Body of pancreas (tissue), 4 donors: ENCODE results near the gene SP6. TPM values are rescaled to one million over a fixed set of nuclear protein-coding genes. Genes with fewer than 3 reads are reported as not detected.

Experiments used
- ATAC-seq: fragments of 150-250 bp; one replicate; pipeline ENCODE4 v1.9.1; 2016
- DNase-seq, 4 donors: peaks; one replicate each; pipeline ENCODE4 v3.0.0-alpha.2; 2019
- H3K27ac ChIP-seq, 4 donors: fragments of 200-600 bp; sonication (generic); 1 replicate in 3 of 4; 2 replicates in 1 of 4; pipeline versions ENCODE4 v1.5.1 to v1.6.1; 2016 to 2019; ENCODE audit warnings: mild to moderate bottlenecking in 1 of 4, mixed read lengths in 1 of 4, moderate library complexity in 1 of 4
- H3K27me3 ChIP-seq, 2 donors: fragments of 200-600 bp; sonication (generic); one replicate each; pipeline ENCODE4 v1.6.0; 2016; ENCODE audit warnings: mild to moderate bottlenecking in 1 of 2
- H3K36me3 ChIP-seq, 2 donors: fragments of 200-600 bp; sonication (generic); replicated peaks in 1 of 2; 2 replicates each; pipeline ENCODE4 v1.5.1; 2016; ENCODE audit warnings: low read depth in 2 of 2; ENCODE audit not compliant: insufficient read depth in 1 of 2
- H3K4me1 ChIP-seq: fragments of 200-600 bp; sonication (generic); one replicate; pipeline ENCODE4 v1.6.0; 2016
- H3K4me3 ChIP-seq, 2 donors: fragments of 200-600 bp; sonication (generic); 1 replicate in 1 of 2; 2 replicates in 1 of 2; pipeline ENCODE4 v1.5.1; 2016 to 2019
- H3K9me3 ChIP-seq, 3 donors: fragments of 200-600 bp; sonication (generic); 1 replicate in 2 of 3; 2 replicates in 1 of 3; pipeline ENCODE4 v1.5.1; 2016
- POLR2A ChIP-seq, 3 donors: fragments of 450-650 bp; IDR thresholded peaks; one replicate each; pipeline ENCODE4 v1.6.1; 2016; ENCODE audit warnings: antibody characterized with exemption in 3 of 3, mild to moderate bottlenecking in 2 of 3
- WGBS, 2 donors: methylation state at CpG; one replicate each; pipeline ENCODE4 v1.1.5; 2017; 5-methylcytosine and 5-hydroxymethylcytosine counted together
- intact Hi-C: fragments of 100-400 bp; cut with DNase I; formaldehyde crosslinking; loops from one replicate; pipeline ENCODE4 v1.15.1; 2023
- total RNA-seq, 2 donors: library from RNA; depleted of rRNA; stranded (reverse); fragments of >200 nt; gene quantifications; one replicate each; pipeline ENCODE4 v1.1.0, GENCODE V29; 2016
- TF ChIP-seq, protein P1 (sequence below), 7 experiments: fragments of 450-650 bp in 4 of 7; fragments of 200-600 bp in 3 of 7; sonication (generic) in 3 of 7; IDR thresholded peaks; one replicate each; pipeline ENCODE4 v1.5.1; 2016 to 2019; ENCODE audit warnings: antibody characterized with exemption in 7 of 7

SP6 gene
- total RNA-seq: under 1 TPM; 0.26 to 0.99 TPM

DNA sequence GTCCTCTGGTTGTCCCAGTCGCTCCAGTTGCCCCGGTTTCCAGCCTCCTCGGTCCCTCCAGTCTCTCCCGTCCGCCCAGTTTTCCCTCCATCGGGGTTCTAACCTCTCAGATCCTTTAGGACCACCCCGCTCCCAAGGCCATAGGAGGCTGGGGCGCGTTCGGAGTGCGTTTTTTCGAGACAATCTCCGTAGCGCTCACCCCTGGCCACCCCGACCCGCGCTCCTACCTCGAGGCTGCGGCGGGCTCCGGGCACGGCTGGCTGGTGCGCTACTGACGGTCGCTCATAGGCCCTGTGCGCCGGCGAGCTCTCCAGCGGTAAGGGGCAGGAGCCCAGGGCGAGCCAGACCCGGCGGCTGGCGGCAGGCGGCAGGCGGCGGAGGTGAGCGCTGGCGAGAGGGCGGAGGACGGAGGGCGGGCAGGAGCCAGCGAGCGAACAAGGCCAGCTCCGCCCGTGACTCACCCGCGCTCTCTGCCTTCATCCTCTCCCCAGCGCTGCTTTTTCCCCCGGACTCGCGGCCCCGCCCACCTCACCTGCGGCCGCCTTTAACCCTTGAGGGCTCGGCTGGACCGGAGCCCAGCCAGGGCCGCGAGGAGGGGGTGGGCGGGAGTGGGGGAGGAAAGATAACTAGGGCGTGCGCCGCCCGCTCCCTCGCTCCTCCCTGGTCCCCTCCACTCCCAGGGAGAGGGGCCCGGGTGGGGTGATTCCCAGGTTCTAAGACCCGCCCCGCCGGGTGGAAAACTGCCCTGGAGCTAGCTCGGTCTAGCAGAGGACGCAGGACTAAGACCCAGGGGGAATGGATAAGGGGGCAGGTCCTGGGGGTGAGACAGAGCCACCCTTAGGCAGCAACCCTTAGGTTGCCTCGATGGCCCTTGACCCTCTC is at the start of gene SP6:
SP6 (minus strand) TSS at position 472 of the 882 bp plus-strand sequence. CDS start 2,734 bp downstream, outside the sequence.
- Histone ChIP-seq H3K27ac (peak within 1 kb of the TSS in 2 of 4 donors; percentile 28 to 47), H3K36me3 (no peaks in the 10 kb centered on the region), H3K4me3 (no peak within 1 kb of the TSS), H3K9me3 (no peaks in the 10 kb centered on the region), H3K27me3 (peaks cover 0 to 31% of the 10 kb centered on the region in 2 donors), H3K4me1 (peaks cover 35% of the 10 kb centered on the region)
- WGBS, 2 donors: 5% methylated on average over 48 to 54 of the region's 71 CpGs
- peak; percentile 87 to 92 (median 92) for DNase-seq
- intact Hi-C loops: no loop called here
- TF ChIP-seq POLR2A (IDR thresholded peaks at IDR 0.05): peak; percentile 50 to 63 (median 54)
- TF ChIP-seq, protein P1, sequence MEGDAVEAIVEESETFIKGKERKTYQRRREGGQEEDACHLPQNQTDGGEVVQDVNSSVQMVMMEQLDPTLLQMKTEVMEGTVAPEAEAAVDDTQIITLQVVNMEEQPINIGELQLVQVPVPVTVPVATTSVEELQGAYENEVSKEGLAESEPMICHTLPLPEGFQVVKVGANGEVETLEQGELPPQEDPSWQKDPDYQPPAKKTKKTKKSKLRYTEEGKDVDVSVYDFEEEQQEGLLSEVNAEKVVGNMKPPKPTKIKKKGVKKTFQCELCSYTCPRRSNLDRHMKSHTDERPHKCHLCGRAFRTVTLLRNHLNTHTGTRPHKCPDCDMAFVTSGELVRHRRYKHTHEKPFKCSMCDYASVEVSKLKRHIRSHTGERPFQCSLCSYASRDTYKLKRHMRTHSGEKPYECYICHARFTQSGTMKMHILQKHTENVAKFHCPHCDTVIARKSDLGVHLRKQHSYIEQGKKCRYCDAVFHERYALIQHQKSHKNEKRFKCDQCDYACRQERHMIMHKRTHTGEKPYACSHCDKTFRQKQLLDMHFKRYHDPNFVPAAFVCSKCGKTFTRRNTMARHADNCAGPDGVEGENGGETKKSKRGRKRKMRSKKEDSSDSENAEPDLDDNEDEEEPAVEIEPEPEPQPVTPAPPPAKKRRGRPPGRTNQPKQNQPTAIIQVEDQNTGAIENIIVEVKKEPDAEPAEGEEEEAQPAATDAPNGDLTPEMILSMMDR (IDR thresholded peaks at IDR 0.05): peak; percentile 9 to 60 (median 37)
- peak; percentile 98 for ATAC-seq

DNA sequence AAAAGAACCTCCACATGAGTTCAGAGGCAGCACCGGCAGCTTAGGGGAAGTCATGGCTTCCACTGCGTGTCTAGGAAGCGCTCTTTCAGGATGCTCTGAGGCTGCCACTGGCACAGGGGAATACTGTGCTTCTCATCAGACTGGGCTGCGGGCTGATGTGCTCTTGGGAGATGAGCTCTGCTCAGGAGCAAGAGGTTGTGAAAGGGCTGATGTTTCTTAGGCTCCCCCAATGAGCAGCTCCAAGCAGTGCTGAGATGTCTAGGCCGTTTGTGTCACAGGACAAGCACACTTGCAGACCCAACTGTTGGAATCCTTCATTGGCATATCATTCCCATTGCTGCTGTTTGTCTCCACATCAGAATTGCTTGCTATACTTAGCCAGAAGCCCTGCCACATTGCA is 48.7 kb upstream of the SP6 start:
- DNase-seq (no peak), ATAC-seq (no peak)
- no peaks in the 10 kb centered on the region for H3K27me3 ChIP-seq
- H3K4me3 ChIP-seq: no peak overlapping the region
- WGBS, 2 donors: 85 to 90% methylated on average over 5 of the region's 5 CpGs
- H3K9me3 ChIP-seq: no peaks in the 10 kb centered on the region
- H3K4me1 ChIP-seq: peaks cover 12% of the 10 kb centered on the region
- H3K27ac ChIP-seq: no peak overlapping the region
- H3K36me3 ChIP-seq: no peaks in the 10 kb centered on the region
- intact Hi-C loops: loop anchor here (10.0 kb wide), 1 partner anchor 85 kb away; no protein-coding TSS in a partner anchor
- TF ChIP-seq, protein P1 (IDR thresholded peaks at IDR 0.05): no peak
- no peak for TF ChIP-seq POLR2A (IDR thresholded peaks at IDR 0.05)

DNA sequence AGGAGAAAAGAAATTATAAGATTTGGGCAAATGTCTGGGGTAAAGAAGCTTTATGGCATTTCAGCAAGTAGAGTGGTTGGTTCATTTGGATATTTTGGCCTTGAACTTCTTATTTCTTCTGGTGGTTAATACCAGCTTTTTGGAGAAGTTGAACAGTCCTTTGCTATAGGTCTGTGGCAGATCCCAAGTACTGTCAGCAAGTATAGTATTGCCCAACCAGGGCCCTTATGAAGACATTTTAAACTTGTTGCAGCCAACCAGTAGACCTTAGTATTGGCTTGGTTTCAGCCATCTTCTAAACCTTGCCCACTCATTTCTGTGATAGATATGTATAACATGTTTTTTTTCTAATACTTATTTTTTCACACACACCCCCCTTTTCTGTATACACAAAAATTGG is 47.3 kb upstream of the SP6 start:
- H3K27me3 ChIP-seq: no peaks in the 10 kb centered on the region
- no peak for ATAC-seq
- peak overlapping the region in 1 of 4 donors; percentile 9 for H3K27ac ChIP-seq
- intact Hi-C loops: loop anchor here (10.0 kb wide), 1 partner anchor 87 kb away; no protein-coding TSS in a partner anchor
- H3K9me3 ChIP-seq: no peaks in the 10 kb centered on the region
- TF ChIP-seq, protein P1 (IDR thresholded peaks at IDR 0.05): no peak
- TF ChIP-seq POLR2A (IDR thresholded peaks at IDR 0.05): no peak
- DNase-seq: no peak
- H3K36me3 ChIP-seq: no peaks in the 10 kb centered on the region
- H3K4me1 ChIP-seq: peaks cover 17% of the 10 kb centered on the region
- no peak overlapping the region for H3K4me3 ChIP-seq

- intact Hi-C loops: loop anchor here (10.0 kb wide), 1 partner anchor 87 kb away; no protein-coding TSS in a partner anchor
- WGBS, 2 donors: 57 to 67% methylated on average over 5 of the region's 5 CpGs
- H3K4me1 ChIP-seq: peaks cover 17% of the 10 kb centered on the region
- DNase-seq (no peak), ATAC-seq (no peak)
- no peak overlapping the region for H3K27ac ChIP-seq
- H3K4me3 ChIP-seq: no peak overlapping the region
- H3K36me3 ChIP-seq: no peaks in the 10 kb centered on the region
- no peak for TF ChIP-seq POLR2A (IDR thresholded peaks at IDR 0.05)
- TF ChIP-seq, protein P1 (IDR thresholded peaks at IDR 0.05): no peak
- H3K27me3 ChIP-seq: no peaks in the 10 kb centered on the region
- H3K9me3 ChIP-seq: no peaks in the 10 kb centered on the region
Measured at GRCh38 chr17:47897561-47897960, 46.6 kb upstream of the SP6 start.
